Stomach (tissue), 4 donors: ENCODE results near the gene KLF18.

Experiments used
- CTCF ChIP-seq, 7 experiments: fragments of 450-650 bp in 4 of 7; fragments of 200-600 bp in 3 of 7; sonication (generic) in 3 of 7; IDR thresholded peaks; one replicate each; pipeline ENCODE4 v1.5.1; 2016 to 2019; ENCODE audit warnings: antibody characterized with exemption in 7 of 7, control low read depth in 2 of 7, mild to moderate bottlenecking in 1 of 7
- EP300 ChIP-seq: sonication (generic); formaldehyde crosslinking; IDR thresholded peaks from one replicate; pipeline ENCODE4 v1.6.1; 2017; ENCODE audit warnings: antibody characterized with exemption
- POLR2A ChIP-seq, 4 donors: fragments of 450-650 bp; IDR thresholded peaks; one replicate each; pipeline ENCODE4 v1.6.1; 2016; ENCODE audit warnings: antibody characterized with exemption in 4 of 4, control low read depth in 2 of 4, mild to moderate bottlenecking in 1 of 4, moderate library complexity in 1 of 4
- POLR2AphosphoS5 ChIP-seq, 3 donors: sonication (generic); formaldehyde crosslinking; IDR thresholded peaks; one replicate each; pipeline ENCODE4 v1.6.1; 2016; ENCODE audit warnings: antibody characterized with exemption in 3 of 3

- TF ChIP-seq CTCF (IDR thresholded peaks at IDR 0.05) = no peak
- no peak for TF ChIP-seq POLR2A (IDR thresholded peaks at IDR 0.05)
- TF ChIP-seq POLR2AphosphoS5 (IDR thresholded peaks at IDR 0.05) = no peak
- no peak for TF ChIP-seq EP300
Observed at GRCh38 chr1:44141531-44141930, at the start of gene KLF18.
